Parathyroid adenoma (tissue), 2 donors: ENCODE data around the gene OBI1.
A peak's percentile ranks its signal among the peaks of the same experiment; 100 is the strongest.

ENCODE experiments used
- H2AFZ ChIP-seq: fragments of 300-600 bp; sonication (generic); one replicate; pipeline ENCODE4 v1.7.0; 2017; ENCODE audit warnings: antibody characterized with exemption, mild to moderate bottlenecking
- H3K27ac ChIP-seq: fragments of 300-600 bp; sonication (generic); one replicate; pipeline ENCODE4 v1.7.0; 2017
- H3K27me3 ChIP-seq: fragments of 300-600 bp; sonication (generic); one replicate; pipeline ENCODE4 v1.7.0; 2017; ENCODE audit warnings: low read length; ENCODE audit not compliant: control insufficient read depth, insufficient read depth
- H3K36me3 ChIP-seq: fragments of 300-600 bp; sonication (generic); one replicate; pipeline ENCODE4 v1.7.0; 2017; ENCODE audit warnings: low read length; ENCODE audit not compliant: control insufficient read depth, insufficient read depth
- H3K4me1 ChIP-seq: fragments of 300-600 bp; sonication (generic); one replicate; pipeline ENCODE4 v1.7.0; 2017; ENCODE audit warnings: control low read depth
- H3K4me2 ChIP-seq: fragments of 300-600 bp; sonication (generic); one replicate; pipeline ENCODE4 v1.7.0; 2017; ENCODE audit warnings: low read length
- H3K4me3 ChIP-seq: fragments of 300-600 bp; sonication (generic); one replicate; pipeline ENCODE4 v1.7.0; 2017; ENCODE audit warnings: low read depth, low read length
- H3K79me2 ChIP-seq: fragments of 300-600 bp; sonication (generic); one replicate; pipeline ENCODE4 v1.7.0; 2017; ENCODE audit warnings: control low read depth
- H3K9ac ChIP-seq: fragments of 300-600 bp; sonication (generic); one replicate; pipeline ENCODE4 v1.7.0; 2017; ENCODE audit warnings: mild to moderate bottlenecking
- H3K9me3 ChIP-seq: fragments of 300-600 bp; sonication (generic); one replicate; pipeline ENCODE4 v1.7.0; 2017; ENCODE audit warnings: low read length; ENCODE audit not compliant: control insufficient read depth
- CTCF ChIP-seq: fragments of 300-600 bp; sonication (generic); IDR thresholded peaks from one replicate; pipeline ENCODE4 v1.7.0; 2017; ENCODE audit warnings: antibody characterized with exemption, mild to moderate bottlenecking
- donor health status: primary hyperparathyroidism.

OBI1 gene

GRCh38 chr13:78674638-78675037, 15.7 kb upstream of the OBI1 start:
- no peaks in the 10 kb centered on the region for H3K36me3 ChIP-seq
- no peak for TF ChIP-seq CTCF
- no peak overlapping the region for H3K4me3 ChIP-seq

GRCh38 chr13:78662467-78662866, 3.5 kb upstream of the OBI1 start:
- Histone ChIP-seq H3K27ac (no peak overlapping the region), H3K4me2 (no peak overlapping the region), H3K27me3 (no peaks in the 10 kb centered on the region), H3K36me3 (no peaks in the 10 kb centered on the region), H2AFZ (no peak overlapping the region), H3K4me3 (no peak overlapping the region), H3K4me1 (no peaks in the 10 kb centered on the region), H3K9ac (no peak overlapping the region), H3K79me2 (no peaks in the 10 kb centered on the region), H3K9me3 (no peaks in the 10 kb centered on the region)
- TF ChIP-seq CTCF: no peak

More at GRCh38 chr13:78674638-78675037, 15.7 kb upstream of the OBI1 start:
- no peak overlapping the region for H3K9ac ChIP-seq
- no peaks in the 10 kb centered on the region for H3K4me1 ChIP-seq
- H3K79me2 ChIP-seq: no peaks in the 10 kb centered on the region
- H3K27ac ChIP-seq: no peak overlapping the region
- H3K27me3 ChIP-seq: no peaks in the 10 kb centered on the region
- no peak overlapping the region for H3K4me2 ChIP-seq
- no peak overlapping the region for H2AFZ ChIP-seq
- no peaks in the 10 kb centered on the region for H3K9me3 ChIP-seq

- no peaks in the 10 kb centered on the region for H3K27me3 ChIP-seq
- no peak overlapping the region for H3K4me2 ChIP-seq
- no peaks in the 10 kb centered on the region for H3K4me1 ChIP-seq
- H3K4me3 ChIP-seq: peak overlapping the region; percentile 89
- H3K27ac ChIP-seq: no peak overlapping the region
- H3K79me2 ChIP-seq: peaks cover 2% of the 10 kb centered on the region
- H3K9me3 ChIP-seq: no peaks in the 10 kb centered on the region
- H3K36me3 ChIP-seq: no peaks in the 10 kb centered on the region
- peak overlapping the region; percentile 51 for H2AFZ ChIP-seq
- no peak overlapping the region for H3K9ac ChIP-seq
- no peak for TF ChIP-seq CTCF
Measured at GRCh38 chr13:78660495-78660857, 1.5 kb upstream of the OBI1 start.

GRCh38 chr13:78659732-78660494, 958 bp upstream of the OBI1 start:
- no peak overlapping the region for H3K9ac ChIP-seq
- no peak overlapping the region for H3K27ac ChIP-seq

More at GRCh38 chr13:78659732-78660494, 958 bp upstream of the OBI1 start:
- H2AFZ ChIP-seq: peak overlapping the region; percentile 51
- no peaks in the 10 kb centered on the region for H3K4me1 ChIP-seq
- peak overlapping the region; percentile 89 for H3K4me3 ChIP-seq
- H3K79me2 ChIP-seq: peaks cover 3% of the 10 kb centered on the region
- H3K4me2 ChIP-seq: peak overlapping the region; percentile 86
- H3K36me3 ChIP-seq: no peaks in the 10 kb centered on the region
- no peaks in the 10 kb centered on the region for H3K27me3 ChIP-seq
- H3K9me3 ChIP-seq: no peaks in the 10 kb centered on the region
- no peak for TF ChIP-seq CTCF
